GM19328 (cell line): ENCODE results near the gene ZFAND3.
"Not testable (repeated sequence)": the region's sequence is repeated elsewhere in the genome, so short reads cannot be mapped to it uniquely, and the experiment has no call there.

Experiments used
- ATAC-seq: cut with Tn5 transposase; IDR thresholded peaks from one replicate; pipeline ENCODE4 v1.9.1; 2021; ENCODE audit warnings: mild to moderate bottlenecking, moderate library complexity; ENCODE audit not compliant: unreplicated experiment

The ZFAND3 gene

GRCh38 chr6:38113825-38114576 lies 294.5 kb downstream of the ZFAND3 start:
- ATAC-seq = no peak

- ATAC-seq = no peak
Measured at GRCh38 chr6:38114976-38115625, 295.6 kb downstream of the ZFAND3 start.

GRCh38 chr6:38115626-38116008 lies 296.1 kb downstream of the ZFAND3 start:
- no peak for ATAC-seq

GRCh38 chr6:38116248-38116647 lies 296.7 kb downstream of the ZFAND3 start:
- no peak for ATAC-seq

GRCh38 chr6:38117281-38117680 lies 297.8 kb downstream of the ZFAND3 start:
- ATAC-seq = no peak

- no peak for ATAC-seq
Measured at GRCh38 chr6:38118791-38119365, 299.4 kb downstream of the ZFAND3 start.

- ATAC-seq = no peak
Measured at GRCh38 chr6:38119516-38119915, 300.0 kb downstream of the ZFAND3 start.

- not testable (repeated sequence) for ATAC-seq
Measured at GRCh38 chr6:38124224-38124926, 304.8 kb downstream of the ZFAND3 start.

GRCh38 chr6:38127284-38127683 lies 307.8 kb downstream of the ZFAND3 start:
- no peak for ATAC-seq

- no peak for ATAC-seq
Measured at GRCh38 chr6:38131527-38131965, 312.0 kb downstream of the ZFAND3 start.

- ATAC-seq = no peak
Measured at GRCh38 chr6:38133932-38134703, 314.6 kb downstream of the ZFAND3 start.

GRCh38 chr6:38134704-38135088 lies 315.2 kb downstream of the ZFAND3 start:
- no peak for ATAC-seq

GRCh38 chr6:38136547-38136946 lies 317.0 kb downstream of the ZFAND3 start:
- no peak for ATAC-seq

- no peak for ATAC-seq
Measured at GRCh38 chr6:38137608-38138265, 318.2 kb downstream of the ZFAND3 start.

GRCh38 chr6:38138374-38138773 lies 318.8 kb downstream of the ZFAND3 start:
- ATAC-seq = no peak

- ATAC-seq = no peak
Measured at GRCh38 chr6:38141085-38141484, 321.6 kb downstream of the ZFAND3 start.

- ATAC-seq = no peak
Measured at GRCh38 chr6:38141716-38142115, 322.2 kb downstream of the ZFAND3 start.

- no peak for ATAC-seq
Measured at GRCh38 chr6:38142178-38142902, 322.8 kb downstream of the ZFAND3 start.
